GM08714 (cell line): ENCODE results near the gene NEK2.
"Not testable (repeated sequence)": the region's sequence is repeated elsewhere in the genome, so short reads cannot be mapped to it uniquely, and the experiment has no call there.

Experiments used
- H3K4me3 ChIP-seq: fragments of 200-500 bp; sonication (Bioruptor generic); 2 replicates; pipeline ENCODE4 v1.5.1; 2014; ENCODE audit warnings: mild to moderate bottlenecking, low read length, inconsistent platforms
- ZNF274 ChIP-seq: IDR thresholded peaks from 2 replicates; pipeline ENCODE4 v1.6.1; 2012; ENCODE audit warnings: mild to moderate bottlenecking, low read depth, low read length

Gene NEK2

DNA sequence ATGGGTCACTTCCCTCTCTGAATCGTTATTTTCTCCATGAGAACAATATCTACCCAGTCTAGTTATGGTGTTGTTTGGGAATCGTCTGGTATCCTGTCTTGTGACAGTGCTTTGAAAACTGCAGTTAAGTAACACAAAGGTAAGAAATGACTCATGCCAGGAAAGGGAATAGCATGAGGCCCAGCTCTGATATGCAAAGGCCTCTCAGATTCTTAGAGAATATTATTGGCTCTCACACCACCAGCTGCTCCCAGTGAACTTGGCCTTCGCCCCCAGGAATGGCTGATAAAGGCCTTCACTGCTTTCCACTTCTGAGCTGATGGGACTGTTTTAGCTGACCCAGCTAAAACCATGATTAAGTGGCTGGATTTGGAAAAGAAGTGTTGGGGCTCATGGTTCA lies 27.1 kb downstream of the NEK2 start:
- H3K4me3 ChIP-seq: no peak overlapping the region
- TF ChIP-seq ZNF274: no peak

DNA sequence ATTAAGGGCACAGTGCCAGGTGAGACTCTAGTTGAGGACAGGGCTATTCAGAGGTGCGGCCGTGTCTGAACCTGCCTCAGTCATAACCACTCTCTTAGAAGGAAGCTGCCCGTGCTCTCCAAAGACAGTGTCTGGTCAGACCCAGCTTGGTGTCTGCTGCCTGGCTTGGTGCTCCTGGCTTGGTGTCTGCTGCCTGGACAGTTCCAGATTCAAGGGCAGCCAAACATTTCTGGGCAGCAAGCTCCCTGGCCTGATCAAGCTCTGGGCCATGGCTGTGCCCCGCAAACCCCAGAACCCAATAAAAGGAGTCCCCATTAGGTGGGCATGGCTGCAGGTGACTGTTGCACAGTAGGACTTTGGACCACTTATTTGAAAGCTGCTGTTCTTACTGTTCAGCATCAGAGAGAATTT lies 27.7 kb downstream of the NEK2 start:
- no peak overlapping the region for H3K4me3 ChIP-seq
- no peak for TF ChIP-seq ZNF274

DNA sequence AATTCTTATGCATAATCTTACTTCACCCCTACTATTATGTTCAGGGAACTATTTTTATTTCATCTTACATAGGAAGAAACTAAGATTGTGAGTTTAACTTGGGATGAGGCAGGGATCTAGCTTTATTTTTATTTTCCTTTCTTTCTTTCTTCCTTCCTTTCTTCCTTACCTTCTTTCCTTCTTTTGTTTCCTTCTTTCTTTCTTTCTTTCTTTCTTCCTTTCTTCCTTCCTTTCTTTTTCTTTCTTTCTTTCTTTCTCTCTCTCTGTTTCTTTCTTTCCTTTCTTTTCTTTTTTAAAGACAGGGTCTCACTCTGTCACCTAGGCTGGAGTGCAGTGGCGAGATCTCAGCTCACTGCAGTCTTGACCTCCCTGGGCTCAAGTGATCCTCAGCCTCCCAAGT lies 28.9 kb downstream of the NEK2 start:
- no peak for TF ChIP-seq ZNF274
- H3K4me3 ChIP-seq: no peak overlapping the region

DNA sequence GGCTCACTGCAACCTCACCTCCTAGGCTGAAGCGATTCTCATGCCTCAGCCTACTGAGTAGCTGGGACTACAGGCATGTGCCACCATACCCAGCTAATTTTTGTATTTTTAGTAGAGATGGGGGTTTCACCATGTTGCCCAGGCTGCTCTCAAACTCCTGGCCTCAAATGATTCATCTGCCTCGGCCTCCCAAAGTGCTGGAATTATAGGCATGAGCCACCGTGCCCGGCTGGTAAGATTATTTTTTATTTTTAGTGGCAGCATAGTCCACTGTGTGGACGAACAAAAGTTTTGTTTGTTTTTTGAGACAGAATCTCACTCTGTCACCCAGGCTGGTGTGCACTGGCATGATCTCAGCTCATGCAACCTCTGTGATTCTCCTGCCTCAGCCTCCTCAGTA lies 29.8 kb downstream of the NEK2 start:
- not testable (repeated sequence) for H3K4me3 ChIP-seq

DNA sequence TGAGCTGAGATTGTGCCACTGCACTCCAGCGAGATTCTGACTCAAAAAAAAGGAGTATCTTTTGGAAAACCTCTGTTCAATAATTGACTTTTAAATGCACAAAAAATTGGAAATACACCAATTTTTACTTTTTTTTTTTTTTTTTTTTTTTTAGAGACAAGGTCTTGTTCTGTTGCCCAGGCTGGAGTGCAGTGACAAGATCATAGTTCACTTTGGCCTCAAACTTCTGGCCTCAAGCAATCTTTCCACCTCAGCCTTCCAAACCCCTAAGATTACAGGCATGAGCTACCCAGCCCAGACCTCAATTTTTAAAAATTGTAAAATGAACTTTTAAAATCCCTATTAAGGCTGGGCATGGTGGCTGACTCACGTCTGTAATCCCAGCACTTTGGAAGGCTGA lies 30.8 kb downstream of the NEK2 start:
- TF ChIP-seq ZNF274: no peak
- no peak overlapping the region for H3K4me3 ChIP-seq

DNA sequence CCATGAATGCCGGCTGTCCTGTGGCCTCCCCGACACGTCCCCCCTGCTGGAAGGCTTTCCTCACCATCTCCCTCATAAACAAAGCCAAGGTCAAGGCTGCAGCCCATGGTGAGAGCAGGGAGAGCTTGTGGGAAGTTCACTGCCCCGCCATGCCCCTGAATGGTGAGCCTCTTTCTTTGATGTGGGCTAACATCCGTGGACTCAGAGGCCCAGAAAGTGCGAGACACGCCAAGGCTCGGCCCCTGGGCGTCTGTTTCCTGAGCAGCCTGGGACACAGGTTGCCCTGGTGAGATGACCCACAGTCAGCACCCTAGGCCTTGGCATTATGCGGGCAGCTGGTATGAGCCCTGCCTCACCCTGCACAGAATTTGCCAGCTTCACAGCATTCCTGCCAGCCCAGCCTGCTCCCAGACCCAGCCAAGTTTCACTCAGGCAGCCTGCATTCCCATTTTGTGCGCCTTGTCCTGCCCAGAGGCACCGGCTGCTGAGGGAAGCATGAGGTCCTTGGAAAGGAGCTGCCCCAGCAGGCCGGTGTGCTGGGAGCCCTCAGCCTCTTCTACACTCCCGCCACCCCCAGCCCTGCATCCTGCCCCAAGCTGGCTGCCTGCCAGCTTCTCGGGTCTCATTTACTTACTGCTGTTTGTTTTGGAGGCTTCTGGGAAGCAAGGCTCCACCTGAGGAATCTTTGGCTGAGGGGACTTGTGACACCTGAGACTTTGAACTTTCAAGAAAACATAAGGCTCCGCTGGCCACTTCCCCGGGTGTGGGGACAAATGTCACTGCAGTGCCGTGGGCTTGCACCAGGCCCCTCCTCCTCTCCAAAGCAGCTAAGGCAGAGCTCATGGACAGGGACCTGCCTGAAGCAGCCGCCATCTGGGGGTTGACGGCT lies 31.9 kb downstream of the NEK2 start:
- TF ChIP-seq ZNF274: no peak
- no peak overlapping the region for H3K4me3 ChIP-seq

DNA sequence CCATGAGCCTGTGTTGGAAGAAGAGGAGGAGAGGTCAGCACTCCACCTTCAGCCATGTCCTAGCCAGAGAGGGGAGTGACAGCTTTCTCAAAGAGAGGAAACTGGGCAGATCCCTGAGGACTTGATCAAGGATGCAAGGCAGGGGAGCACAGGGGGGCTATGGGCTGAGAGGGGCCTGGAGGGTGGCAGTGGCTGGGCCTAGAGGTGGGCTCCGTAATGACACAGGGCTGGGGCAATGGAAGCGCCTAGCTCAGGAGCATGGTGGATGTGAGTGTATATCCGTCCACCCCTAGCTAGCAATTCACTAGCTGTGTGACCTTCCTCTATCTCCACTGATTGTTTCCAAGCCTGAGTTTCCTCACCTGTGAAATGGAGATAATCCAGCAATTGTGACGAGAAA lies 32.6 kb downstream of the NEK2 start:
- no peak overlapping the region for H3K4me3 ChIP-seq
- TF ChIP-seq ZNF274: no peak

DNA sequence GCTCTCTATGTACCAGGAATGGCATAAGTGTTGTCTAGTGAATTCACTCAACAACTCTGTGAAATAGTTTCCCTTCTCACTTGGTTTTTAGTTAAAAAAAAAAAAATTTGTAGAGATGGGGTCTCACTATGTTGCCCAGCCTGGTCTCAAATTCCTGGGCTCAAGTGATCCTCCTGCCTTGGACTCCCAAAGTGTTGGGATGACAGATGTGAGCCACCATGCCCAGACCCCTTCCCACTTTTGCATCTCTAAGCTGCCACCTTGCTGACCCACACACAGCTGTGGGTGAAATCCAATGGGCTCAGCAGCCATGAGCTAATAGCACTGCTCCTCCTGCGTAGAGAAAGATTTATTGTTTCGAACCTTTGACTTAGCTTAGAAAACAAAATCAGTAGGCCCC lies 33.5 kb downstream of the NEK2 start:
- TF ChIP-seq ZNF274: no peak

DNA sequence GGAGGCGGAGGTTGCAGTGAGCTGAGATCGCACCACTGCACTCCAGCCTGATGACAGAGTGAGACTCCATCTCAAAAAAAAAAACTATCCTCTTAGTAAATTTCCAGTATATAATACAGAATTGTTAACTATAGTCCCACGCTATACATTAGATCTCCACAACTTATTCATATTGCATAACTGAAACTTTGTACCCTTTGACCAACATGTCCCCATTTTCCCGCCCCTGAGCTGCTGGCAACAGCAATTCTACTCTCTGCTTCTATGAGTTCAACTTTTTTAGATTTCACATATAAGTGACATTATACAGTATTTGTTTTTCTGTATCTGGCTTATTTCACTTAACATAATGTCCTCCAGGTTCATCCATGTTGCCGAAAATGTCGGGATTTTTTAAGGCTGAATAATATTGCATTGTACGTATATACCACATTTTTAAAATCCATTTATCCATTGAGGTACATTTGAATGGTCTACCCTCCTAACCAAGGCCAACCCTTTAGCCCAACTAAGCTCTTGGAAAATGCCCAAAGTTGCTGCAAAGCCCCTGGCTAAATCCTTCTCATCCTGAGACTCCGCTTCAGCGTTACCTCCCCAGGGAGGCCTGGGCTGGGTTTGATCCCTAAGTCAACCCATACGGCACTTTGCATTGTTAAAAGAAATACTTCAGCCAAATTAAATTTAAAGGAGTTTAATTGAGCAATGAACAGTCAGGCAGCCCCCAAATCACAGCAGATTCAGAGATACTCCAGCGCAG lies 34.2 kb downstream of the NEK2 start:
- H3K4me3 ChIP-seq: no peak overlapping the region
- no peak for TF ChIP-seq ZNF274

More for the DNA sequence above, 33.5 kb downstream of the NEK2 start:
- H3K4me3 ChIP-seq: no peak overlapping the region

DNA sequence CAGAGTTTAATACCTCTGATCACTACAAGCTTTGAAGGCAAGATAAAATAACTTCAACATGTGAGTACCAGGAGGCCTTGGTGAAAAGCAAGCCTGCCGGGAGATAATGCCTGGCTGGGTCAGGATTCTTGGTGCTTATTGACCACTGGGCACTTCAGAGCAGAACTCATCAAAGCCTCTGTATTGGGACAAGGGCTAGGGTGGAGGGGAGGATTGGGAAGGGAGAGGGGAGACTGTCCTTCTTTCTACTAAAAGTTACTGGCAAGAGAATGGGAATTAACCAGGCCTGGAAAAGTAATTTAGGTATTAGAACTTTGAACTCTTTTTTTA lies 35.2 kb downstream of the NEK2 start:
- no peak for TF ChIP-seq ZNF274
- no peak overlapping the region for H3K4me3 ChIP-seq

DNA sequence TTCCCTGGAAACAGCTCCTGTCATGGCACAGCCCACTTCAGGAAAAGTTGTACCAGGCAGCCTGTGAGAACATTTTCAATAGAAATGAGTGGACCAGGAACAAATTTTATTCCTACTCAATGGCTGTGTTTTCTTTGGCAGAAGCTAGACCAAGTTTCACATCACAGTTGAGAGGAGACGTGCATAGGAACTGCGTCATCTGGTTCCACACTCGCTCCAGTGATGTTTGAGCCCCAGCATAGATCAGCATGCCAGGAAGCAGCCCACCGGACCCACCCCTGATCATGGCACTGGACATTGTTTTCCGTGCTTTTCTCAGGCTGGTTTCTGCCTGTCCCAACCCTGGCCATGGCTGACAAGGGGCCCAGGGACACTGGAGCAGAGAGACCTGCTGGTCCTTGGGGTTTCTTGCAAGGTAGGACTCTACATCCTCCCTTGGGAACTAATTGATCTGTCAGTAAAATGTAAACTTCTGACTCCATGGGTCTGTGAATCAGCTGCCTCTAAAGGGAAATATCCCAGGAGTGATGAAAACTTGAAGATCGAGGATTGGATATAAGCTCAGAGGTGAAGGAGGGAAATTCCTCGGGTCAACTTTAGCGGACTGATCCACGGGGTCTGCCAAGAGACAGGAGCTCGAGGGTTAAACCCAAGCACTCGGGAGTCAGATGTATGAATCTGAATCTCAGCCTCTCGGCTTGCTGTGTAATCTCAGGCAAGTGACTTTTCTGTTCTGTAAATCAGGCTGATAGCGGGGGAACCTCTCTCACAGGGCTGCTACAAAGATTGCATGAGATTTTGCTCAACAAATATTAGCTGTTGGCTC lies 35.7 kb downstream of the NEK2 start:
- H3K4me3 ChIP-seq: no peak overlapping the region
- no peak for TF ChIP-seq ZNF274

DNA sequence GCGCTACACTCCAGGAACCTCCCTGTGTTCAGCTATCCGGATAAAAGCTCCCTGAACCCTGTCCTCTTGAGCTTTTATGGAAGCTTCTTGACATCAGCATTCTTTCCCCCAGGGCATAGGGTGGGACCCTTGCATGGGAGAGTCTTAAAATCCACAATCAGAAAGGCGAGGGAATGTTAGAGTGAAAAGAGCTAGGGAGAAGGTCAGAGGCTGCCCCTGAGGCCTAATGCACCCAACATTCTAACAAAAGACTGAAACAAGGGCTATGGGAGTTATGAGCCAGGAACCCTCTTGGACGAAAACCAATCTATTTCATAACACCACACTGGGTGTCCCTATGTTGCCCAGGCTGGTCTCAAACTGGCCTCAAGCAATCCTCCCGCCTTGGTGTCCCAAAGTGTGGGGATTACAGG lies 36.7 kb downstream of the NEK2 start:
- no peak for TF ChIP-seq ZNF274

DNA sequence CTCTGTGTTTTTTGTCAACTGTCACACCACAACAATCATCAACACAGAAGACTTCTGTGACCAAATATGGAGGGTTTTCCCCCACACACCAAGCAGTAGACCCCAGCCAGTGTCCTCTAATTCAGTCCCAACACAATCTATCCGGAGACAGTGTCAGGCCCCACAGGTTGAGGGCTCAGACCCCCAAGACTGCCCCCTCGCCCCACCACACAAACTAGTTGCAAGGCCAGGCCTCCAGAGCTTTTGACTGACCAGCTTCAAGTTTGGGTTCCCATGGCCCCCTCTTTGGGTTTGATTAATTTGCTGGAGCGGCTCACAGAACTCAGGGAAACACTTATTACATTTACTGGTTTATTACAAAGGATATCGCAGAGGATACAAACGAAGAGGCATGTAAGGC lies 37.2 kb downstream of the NEK2 start:
- H3K4me3 ChIP-seq: no peak overlapping the region
- TF ChIP-seq ZNF274: no peak

More for the DNA sequence above, 36.7 kb downstream of the NEK2 start:
- H3K4me3 ChIP-seq: no peak overlapping the region

DNA sequence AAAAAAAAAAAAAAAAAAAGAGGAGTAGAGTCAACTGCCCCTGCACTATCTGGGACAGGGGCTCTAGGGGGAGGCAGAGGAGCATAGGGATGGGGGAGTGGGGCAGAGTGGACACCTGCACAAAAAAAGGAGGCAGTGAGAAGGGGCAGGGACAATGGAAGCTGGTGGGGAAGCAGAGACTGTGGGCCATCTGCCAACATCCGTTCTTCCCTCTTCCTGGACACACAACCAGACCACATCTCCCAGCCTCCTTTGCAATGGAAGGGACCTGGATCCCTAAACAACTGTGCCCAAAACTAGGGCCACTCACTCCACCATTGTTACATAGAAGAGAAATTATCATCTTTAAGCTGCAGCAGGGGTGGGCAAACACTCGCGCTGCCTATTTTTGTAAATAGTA lies 38.4 kb downstream of the NEK2 start:
- no peak overlapping the region for H3K4me3 ChIP-seq
- no peak for TF ChIP-seq ZNF274

DNA sequence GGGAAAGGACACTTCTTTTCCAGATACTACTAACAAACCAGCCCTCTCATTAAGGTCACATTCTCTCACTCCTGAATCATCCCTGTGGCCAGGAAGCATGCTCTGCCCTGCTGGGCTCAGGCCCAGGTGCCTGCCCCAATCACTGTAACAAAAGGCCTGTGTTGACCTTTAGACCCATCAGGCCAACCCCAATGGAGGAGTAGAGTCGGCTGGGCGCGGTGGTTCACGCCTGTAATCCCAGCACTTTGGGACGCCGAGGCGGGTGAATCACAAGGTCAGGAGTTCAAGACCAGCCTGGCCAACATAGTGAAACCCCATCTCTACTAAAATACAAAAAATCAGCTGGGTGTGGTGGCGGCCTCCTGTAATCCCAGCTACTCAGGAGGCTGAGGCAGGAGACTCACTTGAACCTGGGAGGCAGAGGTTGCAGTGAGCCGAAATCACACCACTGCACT lies 38.8 kb downstream of the NEK2 start:
- H3K4me3 ChIP-seq: not testable (repeated sequence)
